NOMO-1 treated with dmso at 0.1 percent for 144 hours (cell line): Measurements from ENCODE around the gene NPPA.
"Not testable (repeated sequence)": the region's sequence is repeated elsewhere in the genome, so short reads cannot be mapped to it uniquely, and the experiment has no call there.

Experiments used
- DNase-seq: peaks from one replicate; lab custom pipeline; 2025; ENCODE audit not compliant: unreplicated experiment; lab: John Stamatoyannopoulos, UW

The NPPA gene

DNA sequence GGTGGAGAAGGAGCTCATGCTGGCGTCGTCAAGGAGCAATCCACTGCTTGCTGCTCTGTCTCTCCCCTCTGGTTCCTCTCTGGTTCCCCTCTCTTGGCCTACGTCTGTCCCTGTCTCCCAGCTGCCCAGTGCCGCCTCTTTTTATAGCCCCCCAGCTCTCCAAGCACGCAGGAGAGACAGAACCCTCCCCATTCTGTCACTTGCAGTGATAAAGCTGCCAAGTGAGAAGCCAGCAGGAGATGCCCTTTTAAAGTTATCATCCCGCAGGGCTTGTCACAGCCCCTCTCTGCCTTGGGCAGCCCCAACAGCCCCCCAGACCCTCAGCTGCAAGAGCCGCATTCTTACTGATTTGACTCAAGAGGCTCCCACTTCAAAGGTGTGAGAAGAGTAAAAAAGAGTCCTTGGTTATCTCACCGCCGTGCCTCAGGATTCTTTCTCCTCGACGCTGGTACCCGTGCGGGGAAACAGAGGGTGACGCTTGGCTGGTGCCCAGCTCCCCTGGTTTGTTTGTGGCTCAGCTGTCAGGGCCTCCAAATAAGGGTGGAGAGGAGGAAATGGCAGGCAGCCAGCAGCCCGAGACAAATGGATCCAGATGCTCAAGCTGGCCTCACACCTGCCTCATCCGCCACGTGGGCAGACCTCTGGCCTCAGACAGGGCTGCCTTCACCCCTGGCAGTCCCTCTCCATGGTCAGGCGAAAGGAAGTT, at the start of gene NPPA:
Gene NPPA, minus strand, starts transcription at position 117 of the 706 bp plus-strand sequence. Its CDS starts 99 bp downstream, at position 18.
- no peak for DNase-seq

DNA sequence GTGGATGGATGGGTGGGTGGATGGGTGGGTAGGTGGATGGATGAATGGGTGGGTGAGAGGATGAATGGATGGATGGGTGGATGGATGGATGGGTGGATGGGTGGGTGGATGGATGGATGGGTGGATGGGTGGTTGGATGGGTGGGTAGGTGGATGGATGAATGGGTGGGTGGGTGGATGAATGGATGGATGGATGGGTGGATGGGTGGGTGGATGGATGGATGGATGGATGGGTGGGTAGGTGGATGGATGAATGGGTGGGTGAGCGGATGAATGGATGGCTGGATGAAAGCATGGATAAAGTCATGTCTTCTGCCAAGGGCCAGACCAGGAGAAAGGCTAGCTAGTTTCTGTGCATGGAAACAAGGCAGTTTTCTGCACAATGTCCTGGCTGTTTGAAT, 46.9 kb upstream of the NPPA start:
- DNase-seq, result not testable (repeated sequence)

DNA sequence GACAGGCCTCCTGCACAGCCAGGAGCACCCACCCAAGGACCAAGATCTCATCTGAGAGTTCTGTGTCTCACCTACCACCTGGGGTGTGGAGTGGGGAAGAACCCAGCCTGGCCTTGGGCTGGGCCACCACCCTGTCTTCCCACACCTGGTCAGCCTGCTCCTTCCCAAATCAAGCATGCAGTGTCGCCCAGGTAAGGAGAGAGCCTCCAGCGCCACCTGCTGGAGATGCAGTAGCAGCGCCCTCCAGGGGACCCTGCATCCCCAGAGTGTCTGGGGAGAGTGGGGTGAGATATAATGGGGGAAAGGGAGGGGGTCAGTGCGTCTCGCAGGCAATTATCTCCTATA, 46.3 kb upstream of the NPPA start:
- DNase-seq, result no peak

DNA sequence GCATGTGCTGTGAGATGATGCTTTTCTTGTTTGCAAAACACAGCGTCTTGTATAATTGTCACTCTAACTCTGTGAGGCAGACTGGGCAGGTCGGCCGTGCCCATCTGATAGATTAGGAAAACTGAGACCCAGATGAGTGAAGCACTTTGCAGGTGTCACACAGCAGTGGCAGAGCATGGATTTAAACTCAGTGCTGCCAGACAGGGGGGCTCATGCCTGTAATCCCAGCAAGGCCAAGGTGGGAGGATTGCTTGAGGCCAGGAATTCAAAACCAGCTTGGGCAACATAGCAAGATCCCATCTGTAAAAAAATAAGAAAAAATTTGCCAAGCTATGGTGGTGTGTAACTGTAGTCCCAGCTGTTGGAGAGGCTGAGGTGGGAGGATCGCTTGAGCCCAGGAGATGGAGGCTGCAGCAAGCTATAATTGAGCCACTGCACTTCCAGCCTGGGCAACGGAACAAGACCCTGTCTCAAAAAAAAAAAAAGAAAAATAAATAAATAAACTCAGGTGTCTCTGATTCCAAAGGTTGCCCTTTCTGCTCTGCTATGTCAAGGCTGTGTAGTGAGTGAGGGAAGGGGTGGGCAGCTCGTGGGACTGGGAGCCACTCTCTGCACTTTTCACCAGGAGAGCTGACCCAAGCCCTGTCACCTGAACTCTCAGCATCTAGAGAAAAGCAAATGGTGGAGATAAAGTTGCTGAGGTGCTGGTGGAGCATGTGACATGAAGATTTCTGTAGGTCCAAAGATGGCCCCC, 44.0 kb upstream of the NPPA start:
- no peak for DNase-seq

DNA sequence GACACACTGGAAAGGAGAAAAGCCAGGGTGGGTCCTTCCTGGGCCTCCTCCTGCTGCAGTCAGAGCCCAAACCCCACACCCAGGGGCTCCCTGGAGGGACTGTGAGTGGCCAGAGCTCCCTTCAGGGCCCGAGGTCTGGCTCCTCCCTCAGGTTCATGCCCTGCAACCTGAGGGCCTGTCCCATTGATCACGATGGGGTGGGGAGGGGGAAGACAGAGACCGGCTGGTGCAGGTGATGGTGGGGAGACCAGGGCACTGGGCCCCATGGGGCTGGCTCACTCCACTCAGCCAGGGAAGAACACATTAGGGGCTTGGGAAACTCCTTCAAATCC, 41.3 kb upstream of the NPPA start:
- no peak for DNase-seq

DNA sequence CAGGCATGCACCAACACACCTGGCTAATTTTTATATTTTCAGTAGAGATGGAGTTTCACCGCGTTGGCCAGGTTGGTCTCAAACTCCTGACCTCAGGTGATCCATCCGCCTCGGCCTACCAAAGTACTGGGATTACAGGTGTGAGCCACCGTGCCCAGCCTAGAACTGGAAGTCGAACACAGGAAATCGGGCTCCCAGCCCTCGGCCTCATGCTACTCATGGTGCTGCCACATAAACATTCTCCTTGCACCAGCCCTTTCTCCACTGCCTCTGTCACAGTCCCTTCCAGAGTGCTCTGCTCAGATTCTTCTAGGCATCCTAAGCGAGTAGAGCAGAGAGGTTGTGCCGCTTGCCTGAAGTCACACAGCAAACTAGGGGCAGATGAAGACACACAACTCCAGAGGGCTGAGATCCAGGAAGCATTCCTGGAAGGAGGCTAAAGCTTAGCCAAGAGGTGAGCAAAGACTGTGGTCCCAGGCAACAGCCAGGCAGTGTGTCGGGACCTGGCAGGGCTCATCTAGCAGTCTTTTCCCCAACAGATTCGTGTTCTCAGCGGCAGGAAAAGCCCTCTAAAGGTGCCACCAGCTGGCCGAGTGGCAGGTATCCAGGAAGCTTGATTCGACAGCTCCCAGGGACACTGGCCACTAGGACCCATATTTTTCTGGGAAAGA, 40.8 kb upstream of the NPPA start:
- DNase-seq, result no peak

DNA sequence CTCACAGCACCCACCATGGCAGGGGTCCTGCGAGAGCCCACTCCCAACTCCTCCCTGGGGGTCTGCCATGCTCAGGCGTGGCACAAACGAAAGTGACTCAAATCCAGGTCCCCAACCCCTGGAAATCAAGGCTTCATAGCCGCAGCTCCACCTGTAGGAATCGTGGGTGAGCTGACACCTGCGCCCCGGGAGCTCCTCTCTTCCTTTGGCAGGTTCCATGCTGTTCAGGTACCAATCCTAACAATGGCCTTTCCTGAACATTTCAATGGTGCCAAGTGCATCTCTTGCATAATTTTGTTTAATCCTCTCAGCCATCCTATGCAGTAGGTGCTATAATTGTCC, 40.1 kb upstream of the NPPA start:
- DNase-seq, result no peak

DNA sequence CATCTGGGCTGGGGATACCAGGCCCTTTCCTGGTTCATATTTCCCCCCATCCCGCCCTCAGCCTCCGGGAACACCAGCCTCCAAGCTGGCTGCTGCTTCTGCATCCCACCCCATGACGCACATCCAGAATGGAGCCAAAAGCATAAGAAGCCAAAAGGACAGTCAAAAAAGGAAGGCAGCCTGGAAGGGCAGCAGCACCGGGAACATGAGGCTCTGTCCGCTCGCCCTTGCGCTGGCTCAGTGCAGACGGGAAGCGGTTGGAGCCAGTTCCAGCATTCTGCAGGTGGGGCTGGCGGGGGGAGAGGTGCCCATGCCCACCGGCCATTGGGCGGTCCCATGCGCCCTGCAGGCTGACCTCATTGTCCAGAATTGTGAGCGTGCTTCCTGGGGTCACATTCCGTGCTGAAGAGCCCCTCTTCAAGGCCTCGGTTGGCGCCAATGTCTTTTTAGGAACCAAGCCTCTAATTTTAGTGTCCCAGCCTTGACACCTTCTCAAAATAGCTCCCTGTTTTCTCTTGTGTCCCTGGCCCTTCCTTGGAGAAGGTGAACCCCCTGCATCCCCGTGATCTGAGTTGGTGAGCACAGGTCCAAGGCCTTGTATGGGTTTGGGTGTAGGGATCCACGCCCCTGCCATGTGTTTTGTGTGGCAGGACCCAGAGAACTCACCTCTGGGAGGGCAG, 39.5 kb upstream of the NPPA start:
- no peak for DNase-seq

DNA sequence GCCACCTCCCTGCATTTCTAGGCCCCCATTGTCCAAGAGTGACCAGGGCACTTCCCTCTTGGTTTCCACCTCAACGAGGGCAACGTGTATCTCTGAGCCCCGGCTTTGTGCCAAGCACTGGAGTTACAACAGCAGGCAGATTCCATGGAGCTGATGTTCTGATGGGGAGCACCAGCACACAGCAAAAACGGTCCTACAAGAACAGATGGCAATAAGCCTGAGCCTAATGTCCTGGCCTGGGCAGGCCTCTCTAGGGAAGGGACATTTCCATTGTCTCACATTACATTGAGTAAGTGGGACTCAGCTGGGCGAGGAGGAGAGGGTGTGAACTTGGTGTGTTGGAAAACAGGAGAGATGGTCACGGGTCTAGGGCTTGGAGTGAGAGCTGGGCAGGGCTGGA, 38.3 kb upstream of the NPPA start:
- no peak for DNase-seq

DNA sequence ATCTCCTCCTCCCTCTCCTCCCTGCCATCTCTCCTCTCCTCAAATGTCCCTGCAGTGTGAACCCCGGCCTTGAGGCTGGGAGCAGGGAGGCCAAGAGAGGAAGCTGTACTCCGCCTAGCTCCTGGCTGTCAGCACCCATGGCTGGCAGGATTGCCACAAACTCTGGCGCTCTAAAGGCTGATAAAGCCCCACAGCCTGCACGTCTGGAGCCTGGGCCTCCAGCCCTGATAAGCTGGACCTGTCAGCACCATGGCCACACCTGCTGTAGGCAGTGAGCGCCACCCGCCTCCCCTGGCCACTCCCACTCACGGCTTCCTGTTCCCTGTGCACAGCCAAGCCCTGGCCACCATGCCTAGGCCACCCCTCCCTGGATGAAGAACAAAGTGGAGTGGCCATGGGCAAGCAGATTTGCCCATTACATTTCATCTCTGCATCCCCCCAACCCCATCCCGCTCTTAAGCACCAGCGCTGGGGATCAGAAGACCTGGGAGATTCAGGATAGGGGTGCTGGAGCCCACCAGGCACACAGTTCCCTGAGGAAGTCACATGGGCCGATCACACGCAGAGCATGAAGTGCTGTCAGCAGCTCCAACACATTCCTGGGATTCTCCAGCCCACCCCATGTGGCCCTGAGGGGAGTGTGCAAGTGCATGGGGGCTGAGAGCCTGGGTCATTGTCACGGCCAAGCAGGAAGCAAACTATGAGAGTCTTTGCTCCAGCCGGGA, 35.4 kb upstream of the NPPA start:
- no peak for DNase-seq

DNA sequence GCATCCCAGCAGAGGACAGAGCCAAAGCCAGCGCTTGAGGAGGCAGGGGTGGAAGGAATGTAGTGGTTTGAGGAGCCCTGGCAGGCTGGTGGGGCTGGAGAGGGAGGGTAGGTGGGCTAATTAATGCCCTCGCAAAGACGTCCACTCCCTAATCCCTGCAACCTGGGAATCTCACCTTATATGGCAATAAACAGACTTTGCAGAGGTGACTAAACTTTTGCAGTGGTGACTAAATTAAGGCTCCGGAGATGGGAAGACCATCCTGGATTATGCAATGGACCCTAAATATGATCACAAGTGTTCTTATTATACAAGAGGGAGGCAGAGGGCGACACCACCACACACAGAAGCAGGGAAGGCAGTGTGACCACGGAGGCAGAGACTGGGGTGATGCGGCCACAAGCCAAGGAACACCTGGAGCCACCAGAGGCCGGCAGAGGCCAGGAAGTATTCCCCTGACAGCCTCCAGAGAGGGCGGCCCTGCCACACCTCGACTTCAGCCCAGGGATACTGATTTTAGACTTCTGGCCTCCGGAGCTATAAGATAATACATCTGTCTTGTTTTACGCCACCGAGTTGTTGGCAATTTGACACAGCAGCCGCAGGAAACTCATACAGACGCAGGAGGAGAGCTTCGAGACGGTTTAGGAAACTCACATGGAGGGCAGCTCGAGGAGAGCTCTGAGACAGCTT, 34.3 kb upstream of the NPPA start:
- DNase-seq, result no peak

DNA sequence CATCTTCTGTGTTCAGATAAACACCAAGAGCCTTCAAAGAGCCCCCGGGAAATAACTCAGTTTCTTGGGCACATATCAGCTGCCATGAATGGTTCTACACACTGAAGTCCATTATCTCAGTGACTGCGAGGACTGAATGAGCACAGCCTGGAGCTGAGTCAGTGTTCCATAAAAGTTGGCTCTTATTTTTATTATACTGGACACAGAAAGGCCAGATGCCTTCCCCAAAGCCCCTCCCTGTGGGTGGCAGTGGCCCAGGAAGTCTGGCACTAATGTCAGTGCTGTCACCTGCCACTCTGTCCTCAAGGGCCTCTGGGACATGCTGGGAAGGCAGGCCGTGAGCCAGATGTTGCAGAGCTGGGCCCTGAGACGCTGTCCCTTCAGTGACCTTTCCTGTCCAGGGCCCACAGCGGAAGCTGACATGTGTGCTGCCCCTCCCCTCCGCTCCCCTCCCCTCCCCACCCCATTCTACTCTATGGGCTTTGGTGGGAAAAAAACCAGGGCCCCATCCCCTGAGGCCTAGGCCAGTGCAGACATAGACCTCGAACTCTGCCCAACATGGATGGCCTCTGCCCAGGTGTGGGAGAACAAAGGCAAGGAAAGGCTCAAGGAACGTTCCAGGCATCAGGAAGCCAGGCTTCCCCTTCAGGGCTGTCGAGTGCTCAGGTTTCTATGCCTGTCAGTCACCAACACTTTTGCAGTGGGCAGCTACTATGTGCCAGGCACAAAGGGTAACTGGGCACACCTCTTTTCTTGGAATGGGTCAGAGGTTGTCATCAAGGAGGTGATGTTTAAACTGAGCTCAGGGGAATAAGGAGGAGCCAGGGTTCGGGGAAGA, 33.5 kb upstream of the NPPA start:
- DNase-seq, result no peak

DNA sequence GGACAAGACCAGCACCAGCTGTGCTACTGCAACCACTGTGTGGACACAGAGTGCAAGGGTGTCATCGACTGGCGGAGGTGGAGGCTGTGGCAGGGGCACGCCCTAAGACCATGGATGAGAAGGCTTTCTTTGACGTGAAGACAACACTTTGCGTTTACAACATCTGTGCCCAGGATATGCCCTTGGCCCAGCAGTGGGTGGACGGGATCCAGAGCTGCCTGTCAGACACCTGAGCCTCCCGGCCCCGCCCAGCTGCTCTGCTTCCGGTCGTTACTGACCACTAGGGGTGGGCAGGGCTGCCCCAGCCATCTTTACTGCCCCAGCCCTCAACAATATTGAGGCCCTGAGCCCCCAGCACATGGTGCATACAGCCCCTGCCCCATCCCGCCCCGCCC, 32.6 kb upstream of the NPPA start:
- no peak for DNase-seq

DNA sequence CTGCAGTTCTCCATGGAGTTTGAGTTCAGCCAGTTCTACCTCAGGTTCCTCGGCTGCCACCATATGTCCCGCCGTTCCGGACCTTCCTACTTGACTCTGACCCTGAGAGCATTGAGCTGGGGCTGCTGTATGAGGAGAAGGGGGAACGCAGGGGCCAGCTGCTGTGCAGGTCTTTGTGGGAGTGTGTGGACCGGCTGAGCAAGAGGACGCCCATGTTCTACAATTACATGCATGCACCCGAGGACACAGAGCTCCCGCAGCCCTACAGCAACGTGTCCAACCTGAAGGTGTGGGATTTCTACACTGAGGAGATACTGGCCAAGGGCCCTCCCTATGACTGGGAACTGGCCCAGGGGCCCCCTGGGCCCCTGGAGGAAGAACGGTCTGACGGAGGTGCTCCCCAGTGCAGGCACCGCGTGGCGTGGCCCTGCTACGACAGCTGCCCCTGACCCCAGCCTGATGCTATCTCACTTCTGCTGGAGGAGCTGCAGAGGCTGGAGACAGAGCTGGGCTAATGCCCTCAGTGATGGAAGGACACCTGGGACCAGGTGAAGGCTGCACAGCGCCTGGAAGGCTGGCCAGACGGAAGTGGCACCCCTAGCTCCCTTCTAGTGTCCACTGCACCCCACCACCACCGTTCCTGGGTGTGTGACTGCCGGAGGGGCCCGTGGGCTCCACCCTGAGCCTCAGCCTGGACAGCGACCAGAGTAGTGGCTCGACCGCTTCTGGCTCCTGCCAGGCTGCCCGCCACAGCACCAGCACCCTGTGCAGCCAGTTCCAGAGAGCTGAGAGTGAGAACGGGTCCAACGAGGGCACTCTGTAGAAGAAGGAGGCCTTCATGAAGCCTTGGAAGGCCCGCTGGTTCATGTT, 32.0 kb upstream of the NPPA start:
- DNase-seq, result no peak

DNA sequence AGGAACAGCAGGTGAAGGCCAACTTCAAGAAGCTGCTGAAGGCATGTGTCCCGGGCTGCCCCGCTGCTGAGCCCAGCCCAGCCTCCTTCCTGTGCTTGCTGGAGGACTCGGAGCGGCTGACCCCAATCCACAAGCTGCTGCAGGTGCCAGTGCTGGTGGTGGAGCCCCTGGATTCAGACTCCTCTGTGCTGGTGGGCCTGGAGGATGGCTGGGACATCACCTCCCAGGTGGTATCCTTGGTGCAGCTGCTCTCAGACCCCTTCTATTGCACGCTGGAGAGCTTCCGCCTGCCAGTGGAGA, 31.3 kb upstream of the NPPA start:
- DNase-seq, result no peak

DNA sequence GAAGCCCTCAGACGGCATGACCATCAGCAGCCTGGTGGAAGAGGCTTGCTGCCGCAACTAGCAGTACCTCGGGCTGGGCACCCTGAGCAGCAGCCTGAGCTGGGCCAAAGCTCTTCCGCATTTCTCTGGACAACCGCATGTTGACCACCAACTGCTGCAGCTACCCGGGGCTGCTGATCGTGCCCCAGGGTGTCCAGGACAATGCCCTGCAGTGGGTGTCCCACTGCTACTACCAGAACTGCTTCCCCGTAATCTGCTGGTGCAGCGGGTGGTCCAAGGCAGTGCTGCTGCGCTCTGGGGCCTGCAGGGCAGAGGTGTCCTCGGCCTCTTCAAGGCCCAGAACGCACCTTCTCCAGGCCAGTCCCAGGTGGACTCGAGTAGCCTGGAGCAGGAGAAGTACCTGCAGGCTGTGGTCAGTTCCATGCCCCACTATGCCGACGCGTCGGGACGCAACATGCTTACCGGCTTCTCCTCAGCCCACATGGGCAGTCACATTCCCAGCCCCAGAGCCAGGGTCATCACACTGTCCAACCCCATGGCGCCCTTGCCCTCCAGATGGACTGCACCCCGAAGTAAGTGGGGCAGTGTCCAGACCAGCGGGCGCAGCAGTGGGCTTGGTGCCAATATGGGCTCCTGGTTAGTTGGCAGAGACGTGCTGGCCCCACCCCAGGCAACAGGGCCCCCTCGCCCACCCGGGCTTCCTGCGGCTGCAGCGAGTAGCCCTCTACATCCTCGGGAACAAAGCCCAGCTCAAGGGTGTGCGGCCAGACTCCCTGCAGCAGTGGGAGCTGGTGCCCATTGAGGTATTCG, 30.7 kb upstream of the NPPA start:
- no peak for DNase-seq

DNA sequence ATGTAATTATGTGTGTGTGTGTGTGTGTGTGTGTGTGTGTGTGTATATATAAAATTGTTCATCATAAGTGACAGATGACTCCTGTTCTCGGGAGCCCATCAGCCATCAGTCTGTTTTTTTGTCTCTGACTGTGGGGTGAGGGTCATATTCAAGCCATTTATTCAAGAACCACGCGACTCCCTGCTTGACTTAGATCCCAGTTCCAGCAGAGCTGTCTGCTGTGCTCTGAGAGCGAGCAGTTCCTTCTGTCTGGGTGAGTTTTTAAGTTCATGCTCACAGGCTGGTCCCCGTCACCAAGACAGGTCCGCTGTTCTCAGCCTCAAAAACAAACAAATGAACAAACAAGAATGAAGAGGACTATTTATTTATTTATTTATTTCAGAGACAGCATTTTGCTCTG, 29.5 kb upstream of the NPPA start:
- DNase-seq, result no peak

DNA sequence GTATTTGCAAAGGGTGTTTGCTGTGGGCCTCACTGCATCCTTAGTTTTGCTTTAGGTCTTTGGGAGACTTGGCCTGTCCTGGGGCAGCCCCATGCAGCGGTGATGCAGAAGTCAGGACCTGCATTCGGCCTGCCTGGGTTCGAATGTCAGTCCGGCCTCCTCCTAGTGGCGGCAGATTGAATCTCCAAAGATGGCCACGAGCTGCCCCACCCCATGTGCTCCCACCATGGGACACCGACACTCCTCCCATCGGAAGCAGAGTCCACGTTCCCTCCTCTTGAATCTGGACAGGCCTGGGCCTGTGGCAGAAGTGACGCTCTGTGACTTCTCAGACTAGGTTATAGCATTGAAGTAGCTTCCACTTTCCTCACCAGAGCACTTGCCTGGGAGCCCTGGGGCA, 27.5 kb upstream of the NPPA start:
- DNase-seq, result no peak
